ENCODE results near the gene SLC12A7.

SLC12A7 gene

DNA sequence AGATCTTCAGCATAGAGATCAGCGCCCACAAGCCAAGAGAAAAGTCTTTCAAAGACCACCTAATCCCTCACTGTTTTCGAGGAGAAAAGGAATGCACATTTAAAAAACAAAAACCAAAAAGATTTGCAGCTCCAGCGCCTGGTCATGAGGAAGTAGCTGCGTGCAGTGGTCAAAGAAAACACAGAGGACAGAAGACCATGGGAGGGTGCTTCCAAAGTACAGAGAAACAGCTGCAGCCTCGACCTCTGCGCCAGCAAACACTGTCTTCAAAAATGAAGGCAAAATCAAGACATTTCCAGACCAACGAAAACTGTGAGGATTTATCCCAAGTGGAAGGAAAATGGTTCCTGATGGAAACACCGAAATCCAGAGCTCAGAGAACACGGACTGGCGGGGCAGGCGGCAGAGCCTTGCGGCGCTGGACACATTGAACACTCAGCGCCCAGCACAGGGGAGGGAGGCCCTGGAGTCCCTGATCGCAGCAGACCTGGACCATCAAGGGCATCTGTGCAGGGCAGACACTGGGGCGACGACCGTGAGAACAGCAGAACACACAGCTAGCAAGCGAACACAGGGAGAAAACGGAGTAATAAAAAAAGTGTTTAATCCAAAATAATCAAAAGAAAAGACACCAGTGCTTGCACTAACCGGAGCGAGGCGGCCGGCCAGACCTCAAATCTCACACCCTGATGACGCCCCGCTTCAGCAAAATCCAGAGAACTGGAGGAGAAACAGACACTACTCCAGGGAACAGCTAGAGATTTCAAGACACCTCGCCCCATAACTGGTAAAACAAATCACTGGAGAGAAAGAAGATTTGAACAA lies 12.6 kb upstream of the SLC12A7 start:
- DNase-seq = no peak

DNA sequence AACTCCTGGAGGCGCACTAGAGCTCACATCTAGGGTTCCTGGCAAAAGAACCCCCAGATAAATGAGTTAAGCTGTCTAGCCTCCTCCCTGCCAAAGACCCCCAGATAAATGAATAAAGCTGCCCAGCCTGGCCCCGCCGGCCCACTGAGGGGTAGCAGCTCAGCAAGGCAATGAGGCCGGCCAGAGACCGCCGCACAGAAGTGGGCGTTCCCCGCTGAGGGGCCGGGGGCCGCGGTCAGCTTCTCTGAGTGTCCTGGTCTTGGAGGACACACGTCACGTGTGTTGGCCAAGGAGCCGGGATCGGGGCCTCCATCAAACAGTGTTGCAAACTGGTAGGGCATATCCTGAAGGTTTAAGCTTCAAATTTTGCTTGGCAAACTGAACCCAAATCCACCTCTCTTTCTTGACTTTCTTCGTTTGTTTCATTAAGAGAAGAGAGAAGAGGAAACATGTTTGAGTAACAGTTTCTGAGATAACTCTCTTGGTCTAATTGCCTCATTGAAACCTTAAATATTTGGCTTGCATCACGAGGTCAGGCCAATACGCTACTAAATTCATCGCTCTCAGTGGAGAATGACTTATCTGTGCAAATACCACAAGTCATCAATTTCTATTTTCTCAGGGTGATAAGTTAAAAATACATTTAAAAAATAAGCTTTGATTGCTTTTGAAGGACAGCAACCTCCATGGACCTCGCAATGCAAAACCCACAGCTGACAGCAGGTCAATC lies 11.7 kb upstream of the SLC12A7 start:
- no peak for DNase-seq

DNA sequence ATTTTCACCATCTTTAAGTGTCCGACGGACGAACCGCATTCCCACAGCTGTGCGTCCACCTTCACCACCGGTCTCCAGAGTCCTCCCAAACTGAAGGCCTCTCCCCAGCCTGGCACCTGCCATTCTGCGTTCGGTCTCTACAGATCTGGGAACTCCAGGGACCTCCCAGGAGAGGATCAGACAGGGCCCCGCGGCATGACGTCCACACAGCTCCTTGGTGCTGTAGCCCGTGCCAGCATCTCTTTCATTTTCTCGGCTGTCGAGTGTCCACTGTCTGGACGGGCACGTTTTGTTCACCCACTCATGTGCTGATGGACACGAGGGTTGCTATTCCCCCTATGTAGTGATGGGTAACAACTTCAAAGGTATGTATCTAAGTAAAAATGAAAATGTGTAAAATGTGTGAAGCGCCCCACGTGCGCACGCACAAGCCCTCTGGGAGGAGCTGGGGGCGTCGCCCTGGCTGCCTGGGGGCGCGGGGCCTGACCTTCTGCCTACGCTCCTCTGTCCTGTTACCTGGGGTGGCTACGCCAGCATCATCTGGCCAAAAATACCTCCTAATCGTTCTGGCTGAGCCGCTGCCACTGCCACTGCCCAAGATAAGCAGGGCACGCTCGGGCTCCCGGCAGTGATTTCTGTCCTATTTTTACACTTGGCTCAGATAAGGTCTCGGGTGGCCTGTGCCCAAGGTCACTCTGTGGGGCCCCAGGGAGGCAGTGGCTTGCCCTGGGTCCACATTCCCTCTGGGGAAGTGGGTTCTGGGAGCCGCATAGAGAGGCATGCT lies 10.8 kb upstream of the SLC12A7 start:
- DNase-seq = no peak

DNA sequence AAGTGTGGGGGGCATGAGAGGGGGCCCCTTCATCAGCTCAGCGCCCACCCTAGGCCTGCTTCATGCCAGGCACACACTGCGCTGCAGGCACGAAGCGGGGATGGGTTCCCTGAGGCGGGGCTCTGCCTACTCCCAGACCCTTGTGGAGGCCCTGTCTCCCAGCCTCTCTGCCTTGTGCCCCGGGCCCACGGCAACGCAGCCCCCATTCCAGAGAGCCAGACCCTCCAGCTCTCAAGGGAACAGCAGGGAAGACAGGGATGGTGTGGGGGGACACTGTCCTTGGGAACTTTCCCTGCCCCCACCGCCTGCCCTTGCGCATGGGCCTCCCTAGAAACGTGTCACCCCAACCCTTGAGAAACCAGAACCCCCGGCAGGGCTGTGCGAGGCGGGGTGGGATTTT lies 10.0 kb upstream of the SLC12A7 start:
- no peak for DNase-seq

DNA sequence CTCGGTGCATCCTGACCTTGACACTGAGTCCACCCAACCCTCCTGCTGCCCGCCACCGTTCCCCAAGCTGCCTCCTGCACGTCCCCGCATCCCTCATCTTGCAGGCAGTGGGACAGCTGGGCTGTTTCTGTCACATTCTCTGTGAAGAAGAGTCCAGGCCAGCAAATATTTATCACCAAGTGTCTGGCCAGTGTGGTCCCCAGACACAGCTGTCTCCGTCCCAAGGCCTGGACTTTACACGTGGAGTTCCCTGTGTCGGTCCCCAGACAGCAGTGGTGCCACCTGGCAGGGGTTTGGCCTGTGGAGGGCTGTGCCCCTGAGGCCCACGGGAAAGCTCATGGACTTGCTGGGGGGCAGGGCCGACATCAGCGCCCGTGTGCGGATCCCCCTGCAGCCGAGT lies 9.2 kb upstream of the SLC12A7 start:
- DNase-seq = no peak

DNA sequence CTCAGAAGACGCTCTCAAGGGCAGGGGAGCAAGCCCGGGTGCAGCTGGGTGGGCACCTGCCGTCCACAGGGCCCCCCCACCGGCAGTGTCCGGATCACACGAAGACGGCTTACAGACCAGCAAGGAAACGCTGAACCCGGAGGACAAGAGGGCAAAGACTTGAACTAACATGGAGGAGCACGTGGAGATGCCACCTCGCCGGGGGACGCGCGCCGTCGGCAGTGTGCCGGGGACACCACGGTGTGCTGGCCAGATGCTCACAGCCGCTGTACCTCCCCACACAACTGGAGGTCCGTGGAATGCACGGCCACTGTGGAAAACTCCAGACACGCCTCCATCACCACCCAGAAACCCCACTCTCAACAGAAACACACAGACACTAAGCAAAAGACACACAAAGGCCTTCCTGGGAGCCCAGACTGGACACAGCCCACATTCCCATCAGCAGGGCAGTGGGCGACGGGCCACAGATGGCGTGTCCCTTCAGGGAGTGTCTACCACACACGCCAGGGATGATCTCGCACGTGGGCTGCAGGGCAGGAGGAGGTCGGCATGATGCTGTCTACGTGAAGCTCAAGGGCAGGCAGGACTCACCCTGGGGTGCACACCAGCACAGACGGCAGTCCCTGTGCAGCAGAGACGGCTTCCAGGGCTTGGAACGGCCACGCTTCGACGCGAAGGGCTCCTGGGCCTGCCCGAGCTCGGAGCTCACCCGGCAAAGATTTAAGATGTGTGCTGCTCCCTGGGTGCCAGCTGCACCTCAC lies 8.6 kb upstream of the SLC12A7 start:
- DNase-seq = no peak

DNA sequence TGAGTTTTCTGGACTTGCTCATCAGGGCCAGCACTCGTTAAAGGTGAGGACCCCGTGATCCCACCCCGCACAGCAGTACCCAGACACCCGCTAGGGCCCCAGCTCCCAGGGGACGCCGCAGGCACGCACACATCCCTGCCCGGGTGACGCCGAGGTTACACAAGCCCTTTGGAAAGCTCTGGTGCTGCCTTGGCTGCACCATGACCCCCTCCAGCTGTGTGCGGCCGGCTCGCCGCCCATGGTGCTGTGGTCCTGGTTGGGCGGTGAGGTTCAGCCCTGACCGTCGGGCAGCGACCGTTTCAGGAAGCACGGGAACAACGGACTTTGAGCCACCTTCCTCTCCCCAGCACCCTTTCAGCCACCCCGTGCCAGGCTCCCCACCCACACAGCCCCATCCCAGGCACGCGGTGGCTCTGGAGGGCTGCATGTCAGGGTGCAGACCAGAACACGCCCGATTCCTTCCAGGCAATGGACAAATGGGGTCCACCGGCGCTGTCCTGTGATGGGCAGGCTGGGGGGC lies 7.5 kb upstream of the SLC12A7 start:
- DNase-seq = no peak

DNA sequence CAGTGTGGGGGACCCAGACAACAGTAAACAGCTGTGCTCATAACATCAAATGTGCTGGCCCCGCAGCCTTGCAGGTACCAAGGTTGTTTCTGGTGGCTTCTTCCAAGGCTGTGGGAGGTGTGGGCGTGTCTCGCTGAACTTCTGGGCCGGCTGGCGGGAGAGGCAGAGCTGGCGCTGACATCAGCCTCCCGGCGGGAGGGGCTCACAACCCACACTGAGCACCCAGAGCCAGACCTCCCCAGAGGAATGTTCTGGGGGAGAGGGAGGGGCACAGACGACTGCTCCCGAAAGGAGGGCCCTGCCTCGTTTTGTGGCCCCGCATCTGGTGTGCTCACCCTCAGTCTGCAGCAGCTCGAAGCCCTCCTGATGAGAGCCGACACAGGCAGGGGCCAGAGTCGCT lies 6.9 kb upstream of the SLC12A7 start:
- DNase-seq = no peak

DNA sequence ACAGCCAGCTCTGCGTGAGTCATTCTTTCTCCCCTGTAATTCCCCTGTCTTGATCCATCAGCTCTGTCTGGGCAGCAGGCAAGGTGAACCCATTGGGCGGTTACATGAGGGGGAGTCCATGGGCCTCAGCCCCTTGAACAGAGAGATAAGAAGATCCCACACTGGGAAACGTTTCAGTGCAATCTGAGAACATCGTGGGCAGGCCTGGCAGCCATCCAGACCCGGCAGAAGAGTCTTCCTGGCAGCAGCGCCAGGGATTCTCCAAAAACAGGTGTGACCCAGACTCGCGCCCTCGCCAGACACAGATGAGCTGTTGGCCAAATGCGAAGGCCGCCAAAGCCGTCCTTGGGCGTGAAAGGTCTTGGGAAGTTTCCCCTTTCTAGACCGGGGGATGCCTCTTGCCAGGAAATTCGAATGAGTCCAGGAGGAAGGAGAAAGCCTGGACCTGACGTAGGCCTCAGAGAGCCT lies 6.4 kb upstream of the SLC12A7 start:
- DNase-seq = no peak

DNA sequence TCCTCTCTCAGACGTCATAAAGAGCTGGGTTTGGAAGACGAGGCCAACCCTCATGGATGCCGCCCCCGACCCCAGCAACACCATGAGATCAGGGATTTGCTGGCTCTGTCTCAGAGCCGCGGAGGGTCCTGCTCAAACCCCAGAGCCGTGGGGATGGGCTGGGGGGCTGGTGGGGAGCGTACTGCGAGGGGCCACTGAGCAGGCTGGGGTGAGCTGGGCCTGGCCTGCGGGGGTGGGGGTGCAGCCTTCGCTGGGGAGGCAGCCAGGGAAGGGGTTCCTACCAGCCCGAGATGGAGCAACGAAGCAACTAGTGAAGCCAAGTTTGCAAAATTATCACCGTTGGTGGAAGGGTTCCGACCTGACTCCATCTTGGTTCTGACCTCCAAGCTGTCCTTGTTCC lies 5.1 kb upstream of the SLC12A7 start:
- DNase-seq = no peak

DNA sequence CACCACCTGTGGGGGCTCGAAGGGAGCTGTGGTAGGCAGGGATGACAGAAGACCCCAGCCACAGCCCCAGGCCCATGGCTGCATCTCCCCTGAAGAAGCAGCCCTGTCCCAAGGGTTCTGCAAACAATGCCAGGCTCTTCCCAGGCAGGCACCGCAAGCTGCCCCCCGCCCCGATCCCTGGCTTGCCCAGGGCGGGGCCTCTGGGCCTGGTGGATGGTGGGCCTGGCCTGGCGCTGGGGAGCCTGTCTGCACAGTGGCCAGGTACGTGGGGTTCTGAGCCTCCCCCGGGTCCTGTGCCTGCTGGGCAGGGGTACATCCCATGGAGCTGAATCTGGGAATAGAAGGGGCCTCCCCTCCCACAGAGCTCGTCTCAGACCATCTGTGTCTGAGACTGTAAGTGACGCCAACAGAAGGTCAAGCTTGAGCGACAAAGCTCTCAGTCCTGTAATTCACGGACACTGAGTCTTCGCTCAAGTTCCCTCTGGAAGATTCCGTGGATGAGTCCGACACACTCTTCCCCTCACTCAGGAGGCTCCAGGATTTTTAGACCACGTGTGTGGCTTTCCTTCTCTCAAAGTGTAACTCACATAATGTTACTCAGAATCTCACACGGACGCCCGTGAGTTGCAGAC lies 4.4 kb upstream of the SLC12A7 start:
- DNase-seq = no peak

DNA sequence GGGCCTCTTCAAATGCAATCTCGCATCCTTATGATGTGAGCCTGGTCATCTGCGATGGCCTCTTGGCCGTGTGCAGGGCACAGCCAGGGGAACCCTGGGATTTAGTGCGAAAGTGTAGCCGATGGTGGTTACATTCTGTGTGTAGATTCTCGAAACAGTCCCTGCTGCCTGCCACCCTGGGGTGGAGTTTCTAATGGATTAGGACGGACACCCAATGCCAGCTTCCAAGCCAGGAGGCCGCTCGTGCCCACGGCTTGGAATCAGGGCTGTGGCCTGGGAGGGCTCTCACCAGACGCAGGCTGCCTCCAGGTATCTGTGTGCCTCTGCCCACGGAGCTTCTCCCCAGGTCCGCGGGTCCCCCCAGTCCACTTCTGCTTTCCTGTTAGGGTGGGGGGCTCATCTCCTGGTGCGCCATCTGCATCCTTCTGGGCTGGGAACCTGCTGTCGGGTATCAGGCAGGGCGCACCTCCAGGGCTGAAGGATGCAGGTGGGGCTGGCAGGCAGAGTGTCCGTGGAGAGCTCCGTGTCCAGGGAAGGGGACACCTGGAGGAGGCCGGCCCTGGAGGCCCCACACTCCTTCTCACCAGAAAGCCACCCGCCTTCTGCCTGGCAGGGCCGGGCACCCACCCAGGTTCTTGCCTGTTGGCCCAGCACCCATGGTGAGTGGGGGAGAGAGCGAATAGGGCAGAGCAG lies 3.4 kb upstream of the SLC12A7 start:
- DNase-seq = no peak

DNA sequence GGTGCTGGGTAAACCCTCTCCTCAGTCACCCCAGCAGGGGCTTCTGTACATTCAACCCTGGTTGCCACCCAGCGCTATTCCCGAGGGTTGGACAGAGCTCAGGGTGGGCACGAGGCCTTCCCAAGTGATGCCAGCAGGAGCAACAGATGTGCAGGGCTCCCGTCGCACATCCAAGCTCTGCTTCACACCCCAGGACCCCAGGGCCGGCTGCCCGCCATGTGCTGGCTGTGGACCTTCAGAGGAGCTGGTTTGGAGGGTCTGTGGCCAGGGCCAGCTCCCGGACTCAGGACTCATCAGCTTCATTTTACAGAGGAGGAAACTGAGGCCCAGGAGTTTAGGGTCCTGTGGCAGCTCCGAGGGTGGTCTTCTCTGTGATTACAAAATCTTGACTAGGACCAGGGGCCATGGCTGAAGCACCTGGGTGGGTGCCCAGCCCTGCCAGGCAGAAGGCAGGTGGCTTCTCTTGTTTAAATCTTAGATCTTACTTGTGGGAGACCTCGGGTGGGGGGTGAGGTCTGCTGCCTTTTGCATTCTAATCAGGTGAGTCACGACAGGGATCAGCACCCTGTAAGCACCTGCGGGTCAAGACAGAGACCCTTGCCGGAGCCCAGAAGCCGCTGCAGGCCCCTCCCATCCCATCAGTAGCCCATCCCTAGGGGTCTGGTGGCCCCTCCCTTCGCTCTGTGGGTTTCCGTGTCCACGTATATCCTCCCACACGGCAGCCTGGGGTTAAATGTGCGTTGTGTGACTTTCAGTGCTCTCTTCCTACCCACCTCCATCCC lies 2.1 kb upstream of the SLC12A7 start:
- DNase-seq = no peak

DNA sequence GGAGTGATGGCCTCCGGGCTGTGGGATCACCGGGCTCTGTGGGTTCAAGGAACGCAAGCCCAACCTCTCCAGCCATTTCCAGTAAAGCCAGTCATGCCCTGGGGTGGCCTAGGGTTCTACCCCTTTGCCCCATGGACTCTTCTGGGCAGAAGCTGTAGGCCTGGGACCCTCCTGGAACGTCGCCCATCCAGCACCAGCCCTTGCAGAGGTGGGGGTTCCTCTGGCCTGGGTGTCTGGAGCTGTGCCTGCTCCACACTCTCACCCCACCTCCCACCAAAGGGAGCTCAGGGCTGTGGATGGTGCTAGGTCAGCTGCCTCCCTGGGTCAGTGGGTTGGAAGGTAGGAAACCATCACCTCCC lies 1.4 kb upstream of the SLC12A7 start:
- DNase-seq = no peak

DNA sequence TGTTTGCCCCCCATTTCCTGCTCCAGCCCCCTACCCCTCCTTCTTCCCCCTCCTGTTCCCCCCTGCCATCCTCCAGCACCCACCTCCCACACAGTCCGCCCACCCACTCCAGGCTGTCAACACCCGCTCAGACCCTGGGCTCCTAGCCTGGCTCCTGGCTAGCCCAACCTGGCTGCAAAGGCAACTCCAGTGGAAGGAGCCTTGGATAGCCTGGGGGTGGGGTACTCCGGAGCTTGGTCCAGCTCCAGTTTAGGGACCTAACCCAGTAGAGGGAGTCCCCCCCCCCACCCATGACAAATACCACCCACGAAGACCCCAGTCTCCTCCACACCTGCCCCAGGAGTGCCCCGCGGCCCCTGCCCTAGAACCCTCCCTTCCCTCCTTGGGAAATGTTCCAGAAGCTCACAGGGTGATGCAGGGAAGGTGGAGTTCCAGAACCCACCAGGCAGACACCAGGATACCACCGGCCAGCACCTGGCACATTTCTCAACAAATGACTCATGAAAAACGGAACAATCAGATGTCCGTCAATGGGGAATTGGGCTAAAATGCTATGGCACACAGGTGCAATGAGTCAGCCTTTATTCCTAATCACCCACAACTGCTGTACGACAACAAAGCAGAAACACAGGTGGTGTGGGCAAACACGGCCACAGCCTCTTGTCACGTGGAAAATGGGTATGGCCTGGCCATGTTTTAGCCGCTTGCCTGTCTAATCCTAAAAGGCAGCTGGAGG lies 901 bp upstream of the SLC12A7 start:
- DNase-seq = no peak

DNA sequence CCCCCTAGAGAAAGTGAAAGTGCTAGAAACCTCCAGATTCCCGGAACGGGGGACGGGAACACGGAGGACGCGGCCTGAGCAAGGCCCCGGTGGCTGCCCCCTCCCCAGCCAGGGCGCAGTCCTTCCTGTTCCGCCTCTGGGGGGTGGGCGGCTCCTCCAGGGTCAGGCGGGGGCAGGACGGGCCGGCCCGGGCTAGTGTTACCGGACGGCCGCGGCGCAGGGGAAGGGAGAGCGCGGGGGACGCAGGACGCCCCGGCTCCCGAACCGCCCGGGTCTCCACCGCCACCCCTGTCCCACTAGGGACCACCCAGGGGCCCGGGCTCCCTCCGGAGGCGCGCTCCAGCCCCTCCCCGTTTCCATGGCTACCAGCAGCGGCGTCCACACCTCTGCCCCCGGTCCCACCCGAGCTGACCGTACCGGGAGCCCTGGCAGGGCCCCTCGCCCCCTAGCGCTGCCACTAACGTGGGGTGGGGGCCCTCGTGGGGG lies 579 bp downstream of the SLC12A7 start:
- no peak for DNase-seq

DNA sequence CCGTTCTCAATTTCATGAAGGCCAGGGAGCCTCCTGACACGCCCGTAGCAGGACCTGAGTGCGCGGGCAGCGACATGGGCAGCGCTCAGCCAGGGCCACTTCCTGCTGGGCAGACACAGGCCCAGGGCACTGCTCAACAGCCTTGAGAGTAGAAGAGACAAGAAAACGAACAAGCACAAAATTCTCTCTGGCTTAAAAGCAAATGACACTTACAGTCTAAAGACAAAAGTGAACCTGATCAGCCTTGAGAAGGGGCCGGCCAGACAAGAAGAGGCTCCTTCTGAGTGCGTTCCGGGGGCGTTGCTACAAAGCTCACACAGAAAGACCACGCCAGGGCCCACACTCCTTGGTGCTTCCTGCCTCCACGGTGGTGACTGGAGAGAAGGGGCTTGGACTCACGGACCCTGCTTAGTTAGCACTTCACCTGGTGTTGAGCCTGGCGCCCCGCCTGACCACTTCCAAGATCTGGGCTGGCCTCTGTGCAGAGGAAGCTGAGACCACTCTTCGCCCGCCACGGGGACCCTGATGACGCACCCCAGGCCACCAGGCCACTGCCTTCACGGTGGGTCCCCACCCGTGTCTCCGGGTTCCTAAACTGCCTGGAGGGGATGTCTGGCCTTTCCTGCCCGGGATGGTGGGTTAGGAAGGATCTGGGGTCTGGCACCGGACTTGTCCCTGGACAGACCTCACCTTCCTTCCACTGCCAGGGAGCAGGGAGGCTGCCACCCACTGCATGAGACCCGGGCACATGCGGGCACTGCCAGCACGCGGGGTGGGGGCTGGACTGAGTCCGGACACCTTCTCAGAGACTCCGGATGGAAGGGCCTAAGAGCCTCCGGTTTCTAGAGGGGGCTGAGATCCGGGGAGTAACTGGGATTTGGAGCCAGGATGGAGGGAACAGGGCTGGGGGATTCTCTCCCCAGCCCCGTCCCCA lies 1.3 kb downstream of the SLC12A7 start:
- DNase-seq = no peak

DNA sequence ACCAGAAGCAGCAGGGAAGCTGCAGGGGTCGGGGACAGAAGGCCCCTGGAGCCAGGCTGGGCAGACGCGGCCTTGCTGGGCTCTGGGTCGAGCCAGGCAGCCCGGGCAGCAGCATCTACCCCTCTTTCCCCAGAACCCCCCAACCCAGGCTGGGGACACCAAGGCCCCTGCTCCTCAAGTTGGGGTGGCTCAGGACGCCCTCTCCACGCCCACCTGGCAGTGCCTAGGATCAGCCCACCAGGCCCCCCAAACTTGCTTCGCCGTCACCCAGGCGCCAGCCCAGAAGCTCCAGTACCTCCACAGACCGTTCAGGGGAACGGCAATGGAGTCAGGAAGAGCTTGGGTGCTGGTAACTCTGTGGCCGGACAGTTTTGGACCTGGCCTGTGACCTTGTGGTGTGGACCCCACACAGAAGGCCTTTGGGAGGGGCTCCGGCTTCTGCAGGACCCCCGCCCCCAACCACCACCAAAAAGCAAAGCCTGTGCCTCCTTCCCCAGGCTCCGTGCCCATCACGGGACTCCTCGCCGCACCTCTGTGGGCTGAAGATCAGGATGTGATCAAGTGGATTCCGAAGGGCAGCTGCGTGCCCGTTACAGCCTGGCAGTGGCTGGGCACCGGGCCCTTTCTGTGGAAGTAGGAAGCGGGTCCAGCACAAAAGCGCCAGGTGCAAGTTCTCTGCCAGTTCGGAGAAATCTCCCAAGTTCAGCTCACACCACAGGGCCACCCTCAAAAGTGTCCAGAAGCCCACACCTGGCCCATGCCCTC lies 2.1 kb downstream of the SLC12A7 start:
- DNase-seq = no peak
